NCI-H1092 treated with DMSO at 0.1 percent for 48 hours (cell line): Measurements from ENCODE around the gene CFAP299.
A peak's percentile ranks its signal among the peaks of the same experiment; 100 is the strongest.

Experiments
- DNase-seq: peaks from one replicate; lab custom pipeline; 2025; lab: John Stamatoyannopoulos, UW

The CFAP299 gene

DNA sequence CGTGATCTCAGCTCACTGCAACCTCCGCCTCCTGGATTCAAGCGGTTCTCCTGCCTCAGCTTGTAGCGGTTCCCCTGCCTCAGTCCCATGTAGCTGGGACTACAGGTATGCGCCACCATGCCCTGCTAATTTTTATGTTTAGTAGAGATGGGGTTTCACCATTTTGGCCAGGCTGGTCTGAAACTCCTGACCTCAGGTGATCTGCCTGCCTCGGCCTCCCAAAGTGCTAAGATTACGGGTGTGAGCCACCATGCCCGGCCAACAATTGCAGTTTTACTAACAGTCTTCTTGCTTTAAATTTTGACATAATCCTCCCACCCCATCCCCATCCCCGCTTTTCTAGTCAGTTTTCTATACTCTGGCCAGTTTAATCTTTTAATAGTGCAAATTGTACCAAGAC lies 112.0 kb downstream of the CFAP299 start:
- no peak for DNase-seq

DNA sequence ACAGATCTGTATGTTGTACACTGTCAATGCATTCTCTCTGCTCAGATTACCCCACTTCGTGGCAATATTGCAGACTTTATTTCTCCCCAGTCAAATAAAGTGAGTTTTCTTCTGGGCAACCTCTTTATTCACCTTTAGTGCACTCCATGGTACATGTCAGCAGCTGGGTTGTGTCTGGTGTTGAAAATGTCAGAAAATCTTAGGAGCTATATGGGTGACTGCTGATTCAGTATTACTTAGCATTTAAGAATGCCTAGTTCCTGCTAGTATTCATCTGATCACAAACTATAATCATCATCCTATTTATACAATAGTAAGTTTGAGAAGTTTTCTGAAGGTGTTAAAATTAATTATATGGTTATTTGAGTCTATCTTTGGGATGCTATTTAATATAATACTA lies 112.5 kb downstream of the CFAP299 start:
- DNase-seq, result no peak

DNA sequence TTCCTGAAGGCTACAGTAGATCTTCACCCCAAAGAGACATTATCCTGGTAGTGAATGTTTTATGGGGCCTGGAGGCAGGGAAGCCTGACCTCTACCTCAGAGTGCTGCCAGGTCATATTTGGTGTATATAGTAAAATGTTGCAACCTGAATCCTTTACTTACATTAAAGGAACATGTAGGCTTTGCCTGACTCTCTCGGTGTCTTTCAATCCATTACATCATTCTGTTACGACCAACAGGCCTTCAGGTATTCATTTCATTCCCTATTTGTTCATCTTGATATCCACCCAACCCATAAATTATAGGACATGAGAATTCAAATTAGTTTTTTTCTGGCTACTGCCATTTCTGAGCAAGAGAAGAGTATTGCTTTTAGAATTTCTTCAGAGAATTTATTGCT lies 116.5 kb downstream of the CFAP299 start:
- DNase-seq, result no peak

DNA sequence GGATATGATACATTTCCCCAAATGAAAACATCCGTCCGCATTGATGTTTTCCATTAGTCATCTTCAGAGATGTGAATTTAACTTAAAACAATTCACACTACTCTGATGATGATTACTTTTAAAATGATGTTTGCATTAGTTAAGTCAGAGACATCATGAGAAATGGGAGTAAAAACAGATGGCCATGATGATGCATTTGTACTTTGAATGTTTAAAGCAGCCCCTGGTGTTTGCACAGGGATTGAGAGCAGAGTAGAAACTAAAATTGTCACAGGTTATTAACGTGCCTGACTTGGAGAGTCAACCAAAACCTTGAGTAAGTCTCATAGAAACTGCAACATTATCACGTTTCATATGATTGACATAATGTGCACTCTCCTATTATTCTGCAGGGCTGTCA lies 117.2 kb downstream of the CFAP299 start:
- no peak for DNase-seq

DNA sequence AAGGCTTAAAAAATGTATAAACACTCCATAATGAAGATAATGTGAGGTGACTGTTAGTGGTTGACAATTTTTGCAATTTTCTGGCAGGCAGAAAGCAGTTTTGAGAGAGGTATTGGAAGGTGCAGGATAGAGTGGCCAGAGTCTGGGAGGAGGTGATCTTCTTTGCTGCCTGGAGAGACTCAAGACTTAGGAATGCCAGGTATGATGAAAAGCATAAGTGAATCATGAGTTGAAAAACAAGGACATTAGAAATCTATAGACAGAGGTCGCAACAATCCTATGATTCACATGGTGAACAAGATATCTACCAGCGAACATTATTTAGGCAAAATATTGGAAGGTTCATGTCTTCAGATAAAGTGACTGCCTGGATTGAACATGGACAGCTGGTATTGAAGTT lies 118.5 kb downstream of the CFAP299 start:
- DNase-seq, result no peak

DNA sequence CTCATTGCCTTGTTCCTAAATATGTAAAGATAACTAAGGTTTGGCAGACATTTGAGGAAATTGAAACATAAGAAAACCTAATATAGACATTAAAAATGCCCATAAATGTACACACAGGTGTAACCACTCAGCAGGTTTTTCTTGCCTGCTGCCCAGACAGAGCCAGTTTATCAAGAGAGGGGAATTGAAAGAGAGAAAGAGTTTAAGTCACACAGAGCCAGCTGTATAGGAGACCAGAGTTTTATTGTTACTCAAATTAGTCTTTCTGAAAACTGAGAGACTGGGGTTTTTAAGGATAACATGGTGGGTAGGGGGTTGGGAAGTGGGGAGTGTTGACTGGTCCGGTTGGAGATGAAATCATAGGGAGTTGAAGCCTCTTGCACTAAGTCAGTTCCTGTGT lies 119.0 kb downstream of the CFAP299 start:
- no peak for DNase-seq

DNA sequence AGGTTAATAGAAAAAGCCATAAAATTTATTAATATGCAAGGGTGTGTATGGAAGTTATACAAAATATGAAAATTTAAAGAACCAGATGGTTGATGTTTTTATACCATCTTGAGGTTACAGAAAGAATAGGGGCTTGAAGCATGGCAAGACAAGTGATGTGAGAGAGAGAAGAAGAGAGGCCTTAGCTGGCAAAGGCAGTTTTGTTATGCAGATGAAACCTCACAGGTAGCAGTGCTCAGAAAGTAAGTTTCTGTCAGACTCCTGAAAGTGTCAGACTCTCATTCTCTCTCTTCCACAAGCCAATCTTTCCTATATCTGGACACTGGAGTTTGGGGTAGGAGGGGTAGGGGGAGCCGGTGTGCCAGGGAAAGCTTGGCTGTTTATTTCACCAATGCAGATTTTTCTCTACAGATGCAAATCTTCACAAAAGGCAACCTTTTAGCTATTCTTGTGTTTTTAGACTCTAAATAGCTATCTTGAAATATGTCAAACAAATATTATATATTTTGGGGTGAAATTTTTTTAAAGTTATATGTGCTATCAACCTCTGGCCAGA lies 124.5 kb downstream of the CFAP299 start:
- no peak for DNase-seq

DNA sequence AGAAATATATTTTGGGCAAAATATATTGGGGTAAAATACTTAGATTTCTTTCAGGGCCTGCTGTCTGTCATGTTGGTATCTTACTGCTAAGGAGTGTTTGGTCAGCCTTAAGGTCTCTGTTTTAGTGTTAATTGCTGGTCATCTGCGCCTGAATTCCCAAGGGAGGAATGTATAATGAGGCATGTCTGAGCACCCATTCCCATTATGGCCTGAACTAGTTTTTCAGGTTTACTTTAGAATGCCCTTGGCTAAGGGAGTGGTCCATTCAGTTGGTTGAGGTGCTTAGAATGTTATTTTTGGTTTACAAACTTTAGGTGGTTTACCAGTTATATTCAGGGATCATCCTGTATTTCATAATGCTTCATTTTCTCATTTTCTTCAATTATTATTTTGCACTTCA lies 125.9 kb downstream of the CFAP299 start:
- DNase-seq, result no peak

DNA sequence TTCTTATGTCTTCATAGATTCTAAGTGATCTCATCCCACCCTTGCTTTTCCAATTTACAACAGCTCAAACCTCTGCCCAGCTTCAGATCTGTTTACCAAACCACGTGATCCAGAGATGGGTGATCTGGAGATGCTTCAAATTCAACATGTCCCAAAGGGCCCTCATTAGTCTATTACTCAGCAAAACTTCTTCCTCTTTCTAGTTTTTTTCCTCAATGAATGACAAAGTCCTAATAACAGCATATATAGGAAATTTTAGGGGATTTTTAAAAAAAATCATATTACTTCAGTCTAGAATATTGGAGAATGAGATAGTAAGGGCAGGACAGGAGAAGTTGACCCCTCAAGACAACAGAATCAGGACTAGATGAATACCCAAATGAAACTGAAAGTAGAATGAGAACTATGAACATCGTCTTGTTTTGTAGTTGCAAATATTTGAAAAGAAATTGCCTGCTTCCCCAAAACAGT lies 127.1 kb downstream of the CFAP299 start:
- no peak for DNase-seq

DNA sequence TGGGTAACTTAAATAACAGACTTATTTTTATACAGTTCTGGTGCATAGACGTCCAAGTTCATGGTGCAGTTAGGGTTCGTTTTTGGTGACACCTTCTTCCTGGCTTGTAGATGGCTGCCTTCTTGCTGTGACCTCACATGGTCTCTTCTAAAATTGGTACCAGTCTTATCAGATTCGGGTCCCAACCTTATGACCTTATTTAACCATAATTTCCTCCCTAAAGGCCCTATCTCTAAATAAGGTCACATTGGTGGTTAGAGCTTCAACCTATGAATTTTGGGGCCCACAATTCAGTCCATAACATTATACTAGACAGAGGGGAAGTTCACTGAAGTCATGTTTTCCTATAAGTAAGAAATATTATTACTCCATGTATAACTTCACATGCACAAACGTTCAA lies 128.0 kb downstream of the CFAP299 start:
- DNase-seq, result no peak

DNA sequence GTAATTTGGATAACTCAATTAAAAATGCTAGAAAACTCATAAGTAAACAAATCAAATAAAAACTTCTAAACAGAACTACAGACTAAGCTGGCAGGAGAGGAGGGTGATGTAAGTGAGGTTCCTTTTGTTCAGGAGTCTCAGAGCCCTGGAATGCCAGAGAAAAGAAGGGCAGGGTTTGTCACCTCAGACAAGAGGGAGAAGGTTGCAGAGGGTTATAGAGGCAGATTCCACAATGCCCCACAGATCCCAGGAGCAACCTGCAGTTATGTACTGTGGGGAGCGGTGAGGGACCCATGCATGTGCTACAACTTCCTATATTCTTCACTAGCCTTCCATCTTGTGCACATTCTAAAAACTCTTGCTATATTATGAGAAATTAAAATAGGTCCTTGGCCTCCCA lies 129.7 kb downstream of the CFAP299 start:
- no peak for DNase-seq

DNA sequence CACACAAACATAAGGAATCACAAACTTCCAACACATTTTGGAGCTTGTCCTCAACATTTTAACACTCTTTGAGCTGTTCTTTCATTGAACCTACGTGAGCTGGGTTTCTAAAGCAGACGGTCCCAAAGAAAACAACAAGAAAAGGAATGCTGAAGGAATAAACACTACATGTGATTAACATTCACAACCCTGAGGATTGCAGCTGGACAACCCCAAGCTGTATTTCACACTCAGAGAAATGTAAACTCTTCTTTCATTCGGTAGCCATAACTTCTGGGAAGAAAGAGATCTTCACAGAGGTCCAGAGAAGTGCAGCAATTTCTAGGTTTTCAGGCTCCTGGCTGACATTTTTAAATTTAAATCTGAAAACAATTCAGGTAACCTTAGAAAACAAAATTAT lies 130.2 kb downstream of the CFAP299 start:
- DNase-seq, result no peak

DNA sequence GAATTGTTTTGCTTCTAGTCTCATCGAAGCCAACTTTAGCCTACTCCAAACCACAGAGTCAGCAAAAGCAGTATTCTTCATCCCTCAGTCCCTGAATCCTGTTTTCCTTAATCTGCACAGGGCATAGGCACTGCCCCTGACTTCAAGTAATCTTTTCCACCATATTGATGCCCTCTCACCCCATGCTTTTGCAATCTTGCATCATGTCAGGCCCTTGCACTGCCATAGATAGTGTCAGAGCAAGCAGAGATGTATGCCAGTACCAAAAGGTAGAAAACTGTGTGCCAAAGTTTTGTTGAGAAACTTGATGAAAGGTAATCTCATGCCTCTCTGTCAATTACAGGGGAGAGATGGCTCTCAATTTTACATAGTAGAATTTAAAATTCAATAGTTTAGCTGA lies 131.1 kb downstream of the CFAP299 start:
- DNase-seq, result no peak

DNA sequence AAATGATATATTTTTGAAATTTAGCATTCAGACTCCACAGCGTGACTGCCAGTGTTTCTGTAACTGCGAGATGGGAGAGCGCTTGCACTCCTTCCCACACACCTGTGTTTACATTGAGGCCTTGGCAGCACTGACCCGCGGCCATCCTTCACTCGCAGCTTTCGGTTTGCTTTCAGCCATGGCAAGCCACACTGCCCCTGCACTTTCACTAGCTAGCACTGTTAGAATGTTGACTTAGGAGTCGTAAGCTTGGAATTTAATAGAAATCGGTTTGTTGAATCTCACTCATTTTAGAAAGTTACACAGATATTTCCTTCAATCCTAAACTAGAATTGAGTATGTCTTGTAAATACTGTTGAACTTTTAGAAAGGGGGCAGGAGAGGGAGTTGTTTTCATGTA lies 136.2 kb downstream of the CFAP299 start:
- DNase-seq, result peak; percentile 83

DNA sequence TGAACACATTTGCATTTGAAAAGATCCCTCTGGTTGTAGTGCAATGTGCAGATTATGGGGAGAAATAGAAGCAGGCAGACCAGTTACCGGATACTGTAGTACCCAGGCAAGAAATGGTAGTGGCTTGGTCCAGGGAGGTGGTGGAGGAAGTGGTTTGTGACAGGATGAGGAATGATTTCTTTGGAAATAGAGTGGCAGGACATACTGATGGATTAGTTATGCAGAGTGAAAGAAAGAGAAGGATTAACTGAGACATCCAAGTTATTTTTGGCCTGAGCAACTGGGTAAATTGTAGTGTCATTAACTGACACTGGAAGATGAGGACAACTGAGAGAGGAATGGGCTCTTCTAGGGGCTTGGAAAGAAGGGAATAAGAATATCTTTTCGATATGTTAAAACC lies 139.7 kb downstream of the CFAP299 start:
- no peak for DNase-seq

DNA sequence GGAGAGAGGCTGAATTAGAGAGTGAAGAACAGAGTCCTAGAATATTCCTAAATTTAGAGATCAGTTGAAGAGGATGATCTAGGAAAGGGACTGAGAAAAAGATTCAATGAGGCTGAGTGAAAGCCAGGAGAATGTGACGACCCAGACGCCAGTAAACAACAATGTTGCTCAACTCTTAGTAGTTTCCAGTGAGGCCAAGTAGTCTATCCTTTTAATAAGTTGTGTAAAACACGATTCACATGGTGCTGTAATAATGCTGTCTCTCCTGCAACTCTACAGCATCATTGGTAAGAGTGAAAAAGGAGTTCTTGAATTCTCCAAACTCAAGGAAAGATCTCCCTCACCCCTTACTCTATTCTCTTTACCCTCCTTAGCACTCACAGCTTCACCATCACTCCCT lies 140.3 kb downstream of the CFAP299 start:
- DNase-seq, result no peak

DNA sequence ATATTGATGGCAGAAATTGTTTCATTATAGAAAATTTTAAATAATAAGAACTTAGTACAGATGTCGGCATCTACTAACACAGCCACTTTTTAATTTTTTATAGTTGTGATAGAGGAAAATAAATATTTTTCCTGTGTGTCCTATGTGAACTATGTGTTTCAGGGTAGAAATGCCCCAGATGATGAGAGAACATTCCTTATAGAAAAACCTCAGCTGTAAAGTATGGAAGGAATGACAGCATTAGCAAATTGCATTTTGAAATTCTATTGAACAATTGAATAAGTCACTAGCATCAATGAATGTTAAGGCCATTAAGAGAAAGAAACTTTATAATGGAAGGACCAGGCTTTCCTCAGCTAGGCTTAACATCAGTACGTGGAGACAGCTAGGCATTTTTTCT lies 149.2 kb downstream of the CFAP299 start:
- no peak for DNase-seq

DNA sequence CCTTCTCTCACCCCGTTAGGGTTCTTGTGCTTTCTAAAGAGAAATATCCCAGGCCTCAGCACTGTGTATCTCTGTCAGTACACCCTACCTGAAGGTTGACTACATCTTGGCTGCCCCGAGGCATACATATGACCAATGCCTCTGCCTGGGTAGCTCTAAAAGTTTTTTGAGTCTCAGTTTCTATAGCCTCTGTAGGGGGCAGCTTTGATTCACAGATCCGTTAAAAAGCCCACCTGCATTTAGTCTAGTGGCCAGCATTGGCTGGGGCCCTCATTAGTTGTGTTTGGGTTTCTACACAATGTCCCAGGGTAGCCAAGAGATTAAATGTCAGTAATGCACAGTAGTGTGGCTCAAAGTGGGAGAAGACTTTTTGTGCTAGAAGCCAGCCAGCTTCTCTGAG lies 151.1 kb downstream of the CFAP299 start:
- no peak for DNase-seq

DNA sequence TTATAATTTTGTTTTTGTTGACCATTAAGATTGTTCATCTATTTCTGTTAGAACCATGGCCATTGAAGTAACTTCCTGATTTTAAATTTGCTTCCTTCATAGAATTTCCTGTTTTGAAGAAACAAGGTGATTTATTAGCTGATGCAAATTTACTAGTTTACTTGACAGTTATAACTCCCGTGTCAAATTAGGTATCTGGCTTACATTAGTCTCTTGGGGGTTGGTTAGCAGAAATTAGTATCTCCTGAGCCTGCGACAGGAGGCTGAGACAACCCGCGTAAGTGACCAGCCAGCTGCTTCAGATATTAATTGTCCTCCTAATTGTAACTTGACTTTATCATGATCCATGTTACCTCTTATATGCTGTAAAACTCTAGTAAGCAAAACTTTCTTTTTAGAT lies 154.3 kb downstream of the CFAP299 start:
- DNase-seq, result no peak

DNA sequence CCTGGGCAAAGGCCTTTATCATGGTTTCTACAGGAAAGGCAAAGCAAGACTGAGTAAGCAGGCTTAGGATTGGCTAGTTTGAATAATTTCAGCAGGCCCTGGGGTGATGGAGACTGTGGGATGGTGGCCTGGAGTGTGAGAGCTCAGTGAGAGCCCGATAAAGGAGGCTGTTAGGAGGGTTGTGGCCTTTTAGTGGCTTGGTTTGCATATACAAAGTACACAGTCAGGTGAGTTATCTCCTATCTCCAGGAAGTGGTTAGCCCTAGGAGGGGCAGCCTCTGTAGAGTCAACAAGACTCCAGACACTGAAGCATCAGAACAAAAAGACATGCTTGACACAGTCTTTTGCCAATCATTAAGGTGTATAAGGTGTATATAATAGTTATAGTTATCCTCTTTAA lies 157.2 kb downstream of the CFAP299 start:
- DNase-seq, result no peak

DNA sequence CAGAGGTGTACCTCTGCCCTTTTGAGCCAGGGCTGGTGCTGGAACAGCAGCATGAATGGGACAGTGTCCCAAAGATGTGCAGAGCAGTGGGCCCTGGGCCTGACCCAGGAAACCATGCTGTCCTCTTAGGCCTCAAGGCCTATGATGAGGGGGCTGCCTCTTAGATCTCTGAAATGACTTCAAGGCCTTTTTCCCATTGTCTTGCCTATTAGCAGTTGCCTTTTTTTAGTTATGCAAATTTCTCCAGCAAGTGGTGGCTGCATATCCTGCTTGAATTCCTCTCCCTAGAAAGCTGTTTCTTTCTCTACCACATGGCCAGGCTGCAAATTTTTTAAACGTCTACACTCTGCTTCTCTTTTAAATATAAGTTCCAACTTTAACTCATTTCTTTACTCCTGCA lies 160.3 kb downstream of the CFAP299 start:
- DNase-seq, result no peak

DNA sequence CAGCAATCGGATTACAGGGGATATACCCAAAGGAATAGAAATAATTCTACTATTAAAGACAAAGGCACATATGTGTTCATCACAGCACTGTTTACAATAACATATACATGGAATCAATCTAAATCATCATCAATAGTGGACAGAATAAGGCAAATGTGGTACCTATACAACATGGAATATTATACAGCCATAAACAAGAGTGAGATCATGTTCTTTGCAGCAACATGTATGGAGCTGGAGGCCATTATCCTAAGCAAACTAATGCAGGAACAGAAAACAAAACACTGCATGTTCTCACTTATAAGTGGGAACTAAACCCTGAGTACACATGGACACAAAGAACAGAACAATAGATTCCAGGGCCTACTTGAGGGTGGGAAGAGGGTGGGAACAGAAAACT lies 163.2 kb downstream of the CFAP299 start:
- DNase-seq, result no peak

DNA sequence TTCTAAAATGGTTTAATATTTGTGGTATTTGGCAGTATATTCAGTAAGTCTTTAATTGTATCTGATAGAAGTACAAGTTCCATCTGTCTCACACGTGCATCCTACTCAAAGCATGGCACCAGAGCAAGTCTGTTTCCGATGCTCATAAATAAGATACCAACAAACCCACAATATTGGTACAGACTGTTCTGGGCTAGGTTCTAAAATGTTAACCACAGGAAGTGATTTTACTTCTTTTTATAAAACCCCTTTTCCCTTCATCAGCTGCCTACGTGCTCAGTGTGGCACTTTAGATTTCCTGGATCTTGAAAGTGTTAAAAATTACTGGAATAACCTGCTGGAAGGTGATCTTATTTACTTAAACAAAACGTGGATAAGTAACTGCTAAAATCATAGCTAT lies 165.1 kb downstream of the CFAP299 start:
- DNase-seq, result no peak

DNA sequence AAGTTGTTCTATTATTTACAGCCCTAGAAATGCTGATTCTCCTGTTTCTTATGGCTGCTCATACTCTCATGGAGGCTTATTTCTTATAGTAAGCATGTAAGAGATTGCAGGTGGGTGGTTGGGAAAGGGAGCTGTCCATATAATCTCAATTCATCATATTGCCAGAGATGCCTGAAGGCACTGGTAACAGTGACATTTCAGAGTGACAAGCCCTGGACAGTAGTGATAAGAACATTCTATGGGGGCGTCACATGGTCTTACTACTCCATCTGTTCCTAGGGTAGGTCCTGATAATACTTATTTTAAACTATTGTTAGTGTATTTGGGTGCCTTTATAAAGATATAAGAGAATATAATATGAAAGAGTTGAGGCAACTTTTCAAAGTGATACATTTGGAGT lies 171.5 kb downstream of the CFAP299 start:
- DNase-seq, result no peak

DNA sequence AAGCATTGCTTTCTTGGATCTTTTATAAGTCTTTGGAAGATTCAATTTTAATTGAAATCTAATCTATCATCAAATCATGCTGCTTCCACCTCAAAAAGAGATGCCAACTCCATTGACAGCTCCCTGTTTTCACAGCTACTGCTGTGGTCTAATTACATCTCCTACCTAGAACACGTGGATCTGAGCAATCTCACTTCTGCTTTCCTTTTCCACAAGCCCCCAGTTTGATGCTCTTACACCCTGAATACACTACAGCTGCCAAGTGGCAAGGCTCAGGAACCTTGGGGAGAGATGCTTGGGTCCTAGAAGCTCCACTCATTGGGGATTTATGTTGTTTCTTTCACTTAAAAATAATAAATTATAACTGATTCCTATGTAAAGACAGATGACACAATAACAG lies 172.0 kb downstream of the CFAP299 start:
- DNase-seq, result no peak
